Fibroblast of peridontal ligament (primary cell): ENCODE measurements around the gene N4BP2.

ENCODE experiments used
- DNase-seq: peaks from one replicate; pipeline ENCODE4 v3.0.0-alpha.2; 2010; ENCODE audit errors: extremely low read depth

N4BP2 gene

DNA sequence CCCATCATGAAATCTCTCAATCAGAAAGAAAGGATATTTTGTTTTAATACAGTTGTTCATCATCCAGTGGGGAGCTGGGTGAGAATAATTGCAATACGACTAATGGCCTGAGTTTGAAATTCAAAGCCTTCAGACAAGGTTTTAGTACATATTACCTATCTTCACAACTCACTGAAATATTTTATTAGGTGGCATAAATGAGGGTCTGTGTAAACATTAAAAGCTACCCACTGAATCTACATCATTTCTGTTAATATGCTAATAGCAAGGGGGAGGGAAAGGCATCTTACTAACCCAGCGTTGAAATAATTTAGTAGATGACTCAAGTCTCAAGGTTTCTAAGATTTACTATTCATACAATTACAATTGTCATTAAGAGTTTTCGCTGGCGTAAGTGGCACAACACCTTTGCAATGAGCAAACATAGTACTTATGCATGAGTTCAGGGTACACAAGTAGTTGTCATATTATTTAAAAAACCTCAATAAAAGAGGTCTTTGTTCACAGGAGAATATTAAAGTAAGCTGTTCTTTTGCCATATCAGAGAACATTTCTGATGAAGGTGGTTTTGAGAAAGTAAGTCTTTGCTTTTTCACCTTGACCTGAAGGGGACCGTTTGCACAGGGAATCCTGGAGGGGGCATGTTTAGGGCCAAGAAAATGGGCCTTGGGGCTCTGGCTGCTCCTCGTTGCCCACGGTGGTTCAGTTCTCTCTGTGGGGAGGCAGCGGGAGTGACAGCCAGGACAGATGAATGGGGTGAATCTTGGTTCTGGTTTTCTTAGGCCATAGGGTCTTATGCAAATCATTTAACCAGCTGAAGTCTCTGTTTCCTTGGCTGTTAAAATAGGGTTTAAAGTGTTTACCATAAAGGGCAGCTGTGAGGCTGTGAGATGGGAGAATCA is 135.7 kb downstream of the N4BP2 start:
- no peak for DNase-seq

- DNase-seq = no peak
Observed at GRCh38 chr4:40193016-40193571, 136.4 kb downstream of the N4BP2 start.

- DNase-seq = no peak
Observed at GRCh38 chr4:40193578-40193977, 136.9 kb downstream of the N4BP2 start.

DNA sequence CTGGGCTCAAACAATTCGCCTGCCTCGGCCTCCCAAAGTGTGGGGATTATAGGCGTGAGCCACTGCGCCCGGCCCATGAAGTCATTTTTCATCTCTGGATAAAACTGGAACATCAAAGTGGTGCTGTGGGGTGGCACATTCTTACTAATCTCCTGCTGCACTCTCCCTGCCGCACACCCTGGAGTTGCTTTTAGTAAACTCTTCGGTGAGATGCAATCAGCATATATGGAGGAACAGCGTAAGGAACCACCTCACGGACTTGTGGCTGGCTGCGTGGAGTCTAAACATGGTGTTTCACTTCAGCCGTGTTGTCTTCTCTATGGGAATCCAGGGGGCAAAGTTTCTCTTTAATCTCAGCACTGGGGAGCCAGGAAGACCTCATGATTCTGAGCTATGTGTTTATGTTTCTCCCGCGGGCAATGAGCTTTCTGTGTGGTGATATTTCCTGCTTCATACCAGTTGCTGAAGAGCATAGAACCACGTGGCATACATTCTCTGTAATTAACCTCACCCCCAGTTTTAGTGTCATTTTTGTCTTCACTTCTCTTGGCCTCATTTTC is 138.0 kb downstream of the N4BP2 start:
- DNase-seq = peak; percentile 35

DNA sequence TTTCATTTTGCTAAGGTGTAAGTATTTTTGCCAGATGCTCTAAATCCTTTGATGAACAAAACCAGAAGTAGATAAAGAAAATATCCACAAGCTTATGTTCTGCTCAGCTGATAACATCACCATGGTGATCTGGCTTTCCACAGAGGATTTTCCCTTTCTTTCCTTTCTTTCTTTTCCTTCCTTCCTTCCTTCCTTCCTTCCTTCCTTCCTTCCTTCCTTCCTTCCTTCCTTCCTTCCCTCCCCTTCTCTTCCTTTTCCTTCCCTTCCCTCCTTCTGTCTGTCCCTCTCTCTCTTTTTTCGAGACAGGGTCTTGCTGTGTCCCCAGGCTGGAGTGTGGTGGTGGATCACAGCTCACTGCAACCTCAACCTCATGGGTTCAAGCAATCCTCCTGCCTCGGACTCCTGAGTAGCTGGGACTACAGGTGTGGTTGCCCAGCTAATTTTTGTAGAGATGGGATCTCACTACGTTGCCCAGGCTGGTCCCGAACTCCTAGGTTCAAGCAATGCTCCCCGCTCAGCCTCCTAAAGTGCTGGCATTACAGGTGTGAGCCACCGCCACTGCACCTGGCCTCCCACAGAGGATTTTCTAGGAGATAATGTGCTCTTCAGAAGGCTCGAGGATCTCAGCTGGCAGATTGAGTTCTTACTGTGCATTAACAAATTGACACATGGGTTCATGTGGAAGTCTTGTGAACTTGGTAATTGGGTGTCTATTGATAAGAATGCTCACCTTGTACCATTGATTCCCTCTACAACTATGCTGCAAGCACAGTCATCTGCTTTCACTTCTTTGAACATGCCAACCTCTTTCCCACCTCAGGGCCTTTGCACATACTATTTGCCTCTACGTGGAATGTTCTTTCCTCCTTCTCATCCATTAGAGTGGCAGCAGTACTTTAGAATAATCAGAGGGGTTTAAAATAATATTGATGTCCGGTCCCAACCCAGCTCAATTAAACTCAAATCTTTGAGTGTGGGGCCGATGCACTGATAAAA is 138.8 kb downstream of the N4BP2 start:
- no peak for DNase-seq

DNA sequence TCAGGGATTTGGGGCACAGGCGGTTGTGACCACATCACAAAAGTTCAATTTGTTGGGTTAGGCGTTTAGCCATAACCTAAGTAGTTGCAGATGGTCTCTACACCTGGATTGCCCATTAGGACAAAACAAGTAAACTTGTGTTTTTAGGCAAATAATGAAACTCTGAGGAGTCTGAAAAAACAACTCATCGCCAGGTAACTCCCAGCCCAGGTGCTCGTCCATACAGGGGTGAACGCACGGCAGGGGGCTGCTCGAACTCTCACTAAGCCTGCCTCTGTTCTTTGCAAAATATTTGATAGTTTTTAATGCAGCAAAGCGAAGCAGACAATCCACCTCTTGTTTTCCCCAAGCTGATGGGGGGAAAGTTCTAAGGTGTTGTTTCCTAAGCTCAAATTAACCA is 139.6 kb downstream of the N4BP2 start:
- no peak for DNase-seq

DNA sequence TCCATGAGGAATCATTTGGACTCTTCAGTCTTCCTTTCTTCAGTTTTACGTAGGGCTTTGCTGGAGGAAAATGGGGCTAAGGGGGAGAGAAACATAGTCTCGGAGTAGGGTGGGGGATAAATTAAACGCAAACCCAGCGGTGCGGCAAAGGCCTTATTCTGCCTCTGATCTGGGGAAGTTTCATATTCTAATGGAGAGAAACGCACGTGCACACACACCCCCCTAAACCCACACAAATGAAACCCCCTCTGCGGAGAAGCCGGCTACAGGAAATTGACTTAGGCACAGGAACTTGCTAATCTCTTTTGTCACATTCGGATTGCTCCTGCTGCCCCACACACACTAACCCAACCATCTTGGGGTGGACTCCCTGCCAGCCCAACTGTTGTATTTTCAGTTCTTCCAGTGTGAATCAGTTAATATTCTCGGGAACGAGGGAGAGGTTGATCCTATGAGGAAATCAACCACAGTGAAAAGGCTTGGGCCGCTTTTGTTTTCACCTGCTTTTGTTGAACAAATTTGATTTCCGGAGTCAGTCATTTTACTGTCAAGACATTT is 140.2 kb downstream of the N4BP2 start, which contains the start of gene RHOH:
RHOH (plus strand) TSS at position 308 of the 558 bp plus-strand sequence. CDS start 46,356 bp downstream, outside the sequence.
- no peak for DNase-seq

- no peak for DNase-seq
Observed at GRCh38 chr4:40197879-40198689, 141.4 kb downstream of the N4BP2 start.

- DNase-seq = no peak
Observed at GRCh38 chr4:40199179-40199670, 142.6 kb downstream of the N4BP2 start.

- DNase-seq = no peak
Observed at GRCh38 chr4:40199999-40200874, 143.6 kb downstream of the N4BP2 start.

DNA sequence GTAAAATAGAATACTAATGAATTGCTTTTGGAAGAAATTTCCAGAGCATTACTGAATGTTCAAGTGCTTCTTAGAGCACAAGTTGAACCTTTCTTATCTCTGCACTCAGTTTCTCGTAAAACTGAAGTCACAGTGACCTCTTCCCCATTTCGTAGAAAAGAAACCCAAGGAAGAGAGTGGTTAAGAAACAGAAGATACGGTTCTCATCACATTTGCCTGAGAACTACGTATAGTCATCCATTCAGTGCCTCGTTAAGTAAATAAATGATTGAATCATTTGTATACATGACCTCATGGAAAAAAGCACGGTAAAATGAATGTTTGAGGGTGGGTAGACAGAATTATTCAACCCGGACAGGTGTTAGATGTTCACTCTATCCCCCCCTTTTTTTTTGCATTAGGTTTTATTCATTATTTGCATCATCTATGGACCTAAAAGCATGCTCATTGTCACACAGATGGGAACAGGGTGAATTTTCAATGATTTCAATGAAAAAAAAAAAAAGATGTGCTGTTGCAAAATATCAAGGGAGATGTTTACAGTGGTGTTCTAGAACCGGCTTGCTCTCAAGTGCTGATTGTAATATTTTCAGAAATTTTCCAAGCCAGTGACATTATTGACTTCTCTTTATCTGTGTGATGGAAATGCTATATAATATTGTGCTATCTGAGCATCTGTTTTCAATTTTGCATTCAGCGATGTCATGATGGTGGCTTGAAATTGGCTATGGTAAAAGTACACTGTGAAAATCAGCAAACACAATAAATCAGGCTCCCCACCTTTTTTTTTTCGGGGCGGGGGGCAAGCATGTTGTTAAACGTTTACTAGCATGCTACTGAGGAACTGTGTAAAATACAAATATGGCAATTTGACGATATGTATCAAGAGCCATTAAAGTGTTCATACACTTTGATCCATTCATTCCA is 144.5 kb downstream of the N4BP2 start:
- peak; percentile 43 for DNase-seq

DNA sequence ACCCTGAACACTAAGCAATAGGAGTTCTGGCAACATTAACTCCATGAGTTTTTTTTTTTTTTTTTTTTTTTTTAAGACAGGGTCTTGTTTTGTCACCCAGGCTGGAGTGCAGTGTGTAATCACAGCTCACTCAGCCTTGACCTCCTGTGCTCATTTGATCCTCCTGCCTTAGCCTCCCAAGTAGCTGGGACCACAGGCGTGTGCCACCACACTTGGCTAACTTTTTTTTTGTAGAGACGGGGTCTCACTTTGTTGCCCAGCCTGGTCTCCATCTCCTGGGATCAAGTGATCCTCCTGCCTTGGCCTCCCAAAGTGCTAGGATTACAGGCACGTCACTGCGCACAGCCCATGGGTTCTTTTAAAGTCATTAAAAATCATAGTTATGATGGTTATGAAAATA is 145.2 kb downstream of the N4BP2 start:
- DNase-seq = no peak

DNA sequence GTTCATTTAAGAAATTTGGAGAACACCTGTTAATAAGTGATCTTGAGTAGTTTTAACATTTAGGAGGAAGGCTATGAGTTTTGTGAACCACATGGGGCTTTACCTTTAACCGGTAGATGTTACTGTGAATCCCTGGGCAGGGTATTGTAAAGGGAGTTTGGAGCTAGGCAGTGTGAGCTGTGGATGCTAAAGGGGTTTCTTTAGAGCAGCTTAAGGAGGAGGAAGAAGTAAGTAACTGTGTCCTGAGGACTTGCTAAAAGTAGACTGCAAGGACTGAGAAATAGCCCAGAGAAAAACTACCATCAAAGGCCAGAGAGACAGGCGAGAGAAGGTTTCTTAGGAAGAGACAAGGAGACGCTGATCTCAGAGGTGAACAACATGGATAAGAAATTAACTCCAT is 145.8 kb downstream of the N4BP2 start:
- no peak for DNase-seq

DNA sequence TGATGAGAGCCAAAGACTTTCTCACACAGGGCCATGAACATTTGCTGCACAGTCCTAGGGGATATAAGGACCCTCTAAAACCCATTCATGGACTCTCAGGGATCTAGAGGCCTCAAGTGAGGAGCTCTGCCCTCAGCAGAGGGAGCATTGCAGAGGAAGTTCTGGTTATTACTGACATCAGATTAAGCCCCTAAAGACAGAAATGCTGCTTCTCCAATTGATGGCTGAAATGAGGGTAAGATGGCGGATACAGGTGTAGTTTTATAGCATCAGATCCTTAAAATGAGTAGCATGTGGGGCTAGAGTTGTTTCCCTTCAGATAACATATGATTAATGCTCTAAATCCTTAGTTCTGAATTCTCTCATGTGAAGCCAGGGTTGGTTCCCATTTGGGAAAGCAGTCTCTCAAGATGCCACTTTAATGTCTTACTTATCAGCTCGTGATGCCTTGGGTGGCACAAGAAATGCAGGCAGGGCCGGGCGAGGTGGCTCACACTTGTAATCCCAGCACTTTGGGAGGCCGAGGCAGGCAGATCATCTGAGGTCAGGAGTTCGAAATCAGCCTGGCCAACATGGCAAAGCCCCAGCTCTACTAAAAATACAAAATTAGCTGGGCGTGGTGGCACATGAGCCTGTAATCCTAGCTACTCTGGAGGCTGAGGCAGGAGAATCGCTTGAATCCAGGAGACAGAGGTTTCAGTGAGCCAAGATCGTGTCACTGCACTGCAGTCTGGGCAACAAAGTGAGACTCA is 148.0 kb downstream of the N4BP2 start:
- DNase-seq = no peak

- DNase-seq = peak; percentile 33
Observed at GRCh38 chr4:40205259-40206198, 148.9 kb downstream of the N4BP2 start.

- no peak for DNase-seq
Observed at GRCh38 chr4:40206426-40206825, 149.8 kb downstream of the N4BP2 start.
